Keratinocyte (primary cell): ENCODE measurements around the gene LAP3. TPM values are rescaled to one million over a fixed set of nuclear protein-coding genes. Genes with fewer than 3 reads are reported as not detected.

Experiments
- DNase-seq: peaks from one replicate; pipeline ENCODE4 v3.0.0-alpha.2; 2011; ENCODE audit warnings: low read depth, missing footprints, low spot score
- FAIRE-seq: peaks from 2 replicates; lab custom pipeline; 2011; peaks lifted over from hg19 to GRCh38; lab: Jason Lieb, UNC
- H2AFZ ChIP-seq: 2 replicates; pipeline ENCODE4 v1.6.0; 2012; ENCODE audit warnings: low read length, control low read depth, inconsistent platforms; ENCODE audit not compliant: control insufficient read depth
- H3K27ac ChIP-seq: 2 replicates; pipeline ENCODE4 v1.5.1; 2011; ENCODE audit warnings: low read length; ENCODE audit not compliant: control insufficient read depth, insufficient read depth
- H3K27me3 ChIP-seq: 3 replicates; pipeline ENCODE4 v1.6.0; 2011; ENCODE audit warnings: low read length; ENCODE audit not compliant: control insufficient read depth, insufficient read depth; ENCODE audit errors: extremely low read depth
- H3K36me3 ChIP-seq, 2 experiments: 2 replicates in 1 of 2; 3 replicates in 1 of 2; pipeline ENCODE4 v1.5.1; 2011; ENCODE audit warnings: low read length in 2 of 2, mild to moderate bottlenecking in 1 of 2; ENCODE audit not compliant: control insufficient read depth in 2 of 2, insufficient read depth in 2 of 2; ENCODE audit errors: extremely low read depth in 1 of 2
- H3K4me1 ChIP-seq: 3 replicates; pipeline ENCODE4 v1.5.1; 2011; ENCODE audit warnings: low read length; ENCODE audit not compliant: control insufficient read depth, insufficient read depth; ENCODE audit errors: extremely low read depth
- H3K4me2 ChIP-seq: 3 replicates; pipeline ENCODE4 v1.6.0; 2011; ENCODE audit warnings: low read depth, low read length; ENCODE audit not compliant: control insufficient read depth, insufficient read depth; ENCODE audit errors: extremely low read depth
- H3K4me3 ChIP-seq, 3 experiments: fragments of 200-600 bp in 1 of 3; sonication (generic) in 1 of 3; 2 replicates in 2 of 3; 3 replicates in 1 of 3; pipeline ENCODE4 v1.5.1; 2011 to 2016; ENCODE audit warnings: low read length in 3 of 3, mild to moderate bottlenecking in 3 of 3, control low read depth in 2 of 3, inconsistent platforms in 1 of 3, low read depth in 1 of 3, mixed read lengths in 1 of 3, mixed run types in 1 of 3, moderate library complexity in 1 of 3; ENCODE audit not compliant: control insufficient read depth in 2 of 3, insufficient read depth in 2 of 3; ENCODE audit errors: extremely low read depth in 1 of 3
- H3K79me2 ChIP-seq: 2 replicates; pipeline ENCODE4 v1.6.0; 2012; ENCODE audit warnings: low read length; ENCODE audit not compliant: control insufficient read depth, insufficient read depth
- H3K9ac ChIP-seq: 3 replicates; pipeline ENCODE4 v1.6.0; 2011; ENCODE audit warnings: low read length; ENCODE audit not compliant: control insufficient read depth, insufficient read depth; ENCODE audit errors: extremely low read depth
- H3K9me1 ChIP-seq: 3 replicates; pipeline ENCODE4 v1.6.0; 2011; ENCODE audit warnings: low read length; ENCODE audit not compliant: control insufficient read depth, insufficient read depth; ENCODE audit errors: extremely low read depth
- H3K9me3 ChIP-seq: 2 replicates; pipeline ENCODE4 v1.5.1; 2012; ENCODE audit warnings: low read depth, low read length; ENCODE audit not compliant: control insufficient read depth
- H4K20me1 ChIP-seq: 3 replicates; pipeline ENCODE4 v1.6.0; 2011; ENCODE audit warnings: low read length; ENCODE audit not compliant: control insufficient read depth, insufficient read depth; ENCODE audit errors: extremely low read depth
- EZH2 ChIP-seq: IDR thresholded peaks from one replicate; pipeline ENCODE4 v1.6.1; 2012; ENCODE audit warnings: inconsistent platforms, mild to moderate bottlenecking, low read length, moderate library complexity
- dilution Hi-C: fragments of 300-500 bp; cut with MboI; formaldehyde crosslinking; loops from one replicate; pipeline ENCODE4 v1.7.0; 2020; ENCODE audit warnings: low sequenced_read_pairs; ENCODE audit not compliant: extremely low pct_ligation_motif_present
- polyA minus RNA-seq, 3 experiments: library from RNA; depleted of rRNA, polyadenylated mRNA; stranded (reverse); fragments of >200 nt; gene quantifications; 1 replicate in 1 of 3; 2 replicates in 1 of 3; 3 replicates in 1 of 3; pipeline ENCODE4 v1.2.3, GENCODE V29; 2011
- polyA plus RNA-seq, 5 experiments: library from polyadenylated mRNA; depleted of rRNA in 3 of 5; stranded (reverse) in 3 of 5; stranded (forward) in 1 of 5; unstranded in 1 of 5; fragments of >200 nt; gene quantifications; 1 replicate in 1 of 5; 2 replicates in 3 of 5; 3 replicates in 1 of 5; pipeline versions ENCODE4 v1.2.1 to v1.2.3, GENCODE V29; 2011 to 2012; ENCODE audit warnings: missing spikeins in 2 of 5, low read depth in 1 of 5, low replicate concordance in 1 of 5
- TF ChIP-seq, protein P1 (sequence below), 3 experiments: IDR thresholded peaks in 1 of 3; conservative IDR thresholded peaks in 1 of 3; optimal IDR thresholded peaks in 1 of 3; 2 replicates in 2 of 3; 3 replicates in 1 of 3; pipeline versions ENCODE3 to v1.5.1; 2011; ENCODE audit warnings: low read length in 3 of 3, mild to moderate bottlenecking in 3 of 3, moderate library complexity in 2 of 3, control low read depth in 1 of 3, inconsistent platforms in 1 of 3; ENCODE audit not compliant: insufficient read depth in 2 of 3; ENCODE audit errors: extremely low read depth in 1 of 3

The LAP3 gene
- polyA plus RNA-seq (57.3 to 95.6 TPM (median 84.8 TPM) in 3 replicates), polyA minus RNA-seq (20.2 to 54.7 TPM (median 46.0 TPM) in 3 replicates)
- 61.6 TPM for polyA plus RNA-seq (2011; ENCODE audit: low read depth)
- 54.5 and 62.3 TPM in 2 replicates for polyA plus RNA-seq (2011; cell fraction: cytosol; rRNA removed)
- 50.8 and 59.6 TPM in 2 replicates for polyA plus RNA-seq (2011; cell fraction: nucleus; rRNA removed)
- 28.5 and 70.8 TPM in 2 replicates for polyA plus RNA-seq (2012; ENCODE audit: low replicate concordance)
- polyA minus RNA-seq (2011; cell fraction: cytosol; rRNA and poly(A)+ RNA removed) = 52.9 TPM
- 19.1 and 32.3 TPM in 2 replicates for polyA minus RNA-seq (2011; cell fraction: nucleus; rRNA and poly(A)+ RNA removed)

DNA sequence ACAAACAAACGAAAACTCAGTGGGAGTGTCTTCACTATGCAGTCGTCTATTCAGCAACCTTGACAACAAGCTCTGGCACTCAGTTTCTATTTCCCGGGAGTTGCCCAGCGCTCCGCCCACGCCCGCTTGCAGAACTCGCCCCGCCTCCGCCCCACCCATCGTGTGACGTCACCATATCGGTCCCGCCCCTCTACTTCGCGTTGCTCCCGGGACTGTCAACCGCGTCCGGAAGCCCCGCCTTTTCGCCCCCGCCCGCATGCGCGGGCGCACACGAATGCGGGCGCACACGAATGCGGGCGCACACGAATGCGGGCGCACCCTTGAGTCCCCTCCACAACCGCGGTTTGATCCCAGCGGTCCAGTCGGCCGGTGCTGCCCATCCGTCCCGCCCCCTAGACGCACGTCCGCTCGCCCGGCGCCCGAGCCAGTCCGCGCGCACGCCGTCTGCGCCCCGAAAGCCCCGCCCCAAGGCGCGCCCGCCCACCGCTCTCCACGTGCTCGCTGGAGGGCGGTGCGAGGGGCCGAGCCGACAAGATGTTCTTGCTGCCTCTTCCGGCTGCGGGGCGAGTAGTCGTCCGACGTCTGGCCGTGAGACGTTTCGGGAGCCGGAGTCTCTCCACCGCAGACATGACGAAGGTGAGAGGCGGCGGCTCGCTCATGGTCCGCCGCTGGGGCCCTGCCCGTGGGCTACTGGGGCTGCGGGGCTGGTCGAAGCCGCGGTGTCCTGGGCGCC is at the start of gene LAP3:
Gene LAP3 (plus strand): TSS at position 267 of the 733 bp plus-strand sequence. CDS start 268 bp downstream, at position 535.
- peak within 1 kb of the TSS; percentile 90 for H3K9ac ChIP-seq
- H4K20me1 ChIP-seq = no peaks in the 10 kb centered on the region
- H3K4me2 ChIP-seq = peak within 1 kb of the TSS; percentile 97
- DNase-seq (peak; percentile 70), FAIRE-seq (peak; percentile 71)
- TF ChIP-seq, protein P1, sequence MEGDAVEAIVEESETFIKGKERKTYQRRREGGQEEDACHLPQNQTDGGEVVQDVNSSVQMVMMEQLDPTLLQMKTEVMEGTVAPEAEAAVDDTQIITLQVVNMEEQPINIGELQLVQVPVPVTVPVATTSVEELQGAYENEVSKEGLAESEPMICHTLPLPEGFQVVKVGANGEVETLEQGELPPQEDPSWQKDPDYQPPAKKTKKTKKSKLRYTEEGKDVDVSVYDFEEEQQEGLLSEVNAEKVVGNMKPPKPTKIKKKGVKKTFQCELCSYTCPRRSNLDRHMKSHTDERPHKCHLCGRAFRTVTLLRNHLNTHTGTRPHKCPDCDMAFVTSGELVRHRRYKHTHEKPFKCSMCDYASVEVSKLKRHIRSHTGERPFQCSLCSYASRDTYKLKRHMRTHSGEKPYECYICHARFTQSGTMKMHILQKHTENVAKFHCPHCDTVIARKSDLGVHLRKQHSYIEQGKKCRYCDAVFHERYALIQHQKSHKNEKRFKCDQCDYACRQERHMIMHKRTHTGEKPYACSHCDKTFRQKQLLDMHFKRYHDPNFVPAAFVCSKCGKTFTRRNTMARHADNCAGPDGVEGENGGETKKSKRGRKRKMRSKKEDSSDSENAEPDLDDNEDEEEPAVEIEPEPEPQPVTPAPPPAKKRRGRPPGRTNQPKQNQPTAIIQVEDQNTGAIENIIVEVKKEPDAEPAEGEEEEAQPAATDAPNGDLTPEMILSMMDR (optimal IDR thresholded peaks at IDR 0.05 in 1 of 3, IDR thresholded peaks at IDR 0.05 in 1 of 3, conservative IDR thresholded peaks at IDR 0.05 in 1 of 3; ENCODE audit: extremely low read depth in 1 of 3, insufficient read depth in 2 of 3, low read length in 3 of 3) = no peak
- no peak for TF ChIP-seq EZH2
- no peaks in the 10 kb centered on the region for H3K9me1 ChIP-seq
- peak within 1 kb of the TSS; percentile 88 to 93 (median 89) for H3K4me3 ChIP-seq
- H3K4me1 ChIP-seq = peaks cover 8% of the 10 kb centered on the region
- H3K9me3 ChIP-seq = no peaks in the 10 kb centered on the region
- H3K27me3 ChIP-seq = no peaks in the 10 kb centered on the region
- H2AFZ ChIP-seq = peak within 1 kb of the TSS; percentile 88
- peak within 1 kb of the TSS; percentile 87 for H3K27ac ChIP-seq
- H3K36me3 ChIP-seq = peaks cover 4 to 5% of the 10 kb centered on the region in 2 experiments
- peaks cover 17% of the 10 kb centered on the region for H3K79me2 ChIP-seq
- dilution Hi-C loops = no loop called here

DNA sequence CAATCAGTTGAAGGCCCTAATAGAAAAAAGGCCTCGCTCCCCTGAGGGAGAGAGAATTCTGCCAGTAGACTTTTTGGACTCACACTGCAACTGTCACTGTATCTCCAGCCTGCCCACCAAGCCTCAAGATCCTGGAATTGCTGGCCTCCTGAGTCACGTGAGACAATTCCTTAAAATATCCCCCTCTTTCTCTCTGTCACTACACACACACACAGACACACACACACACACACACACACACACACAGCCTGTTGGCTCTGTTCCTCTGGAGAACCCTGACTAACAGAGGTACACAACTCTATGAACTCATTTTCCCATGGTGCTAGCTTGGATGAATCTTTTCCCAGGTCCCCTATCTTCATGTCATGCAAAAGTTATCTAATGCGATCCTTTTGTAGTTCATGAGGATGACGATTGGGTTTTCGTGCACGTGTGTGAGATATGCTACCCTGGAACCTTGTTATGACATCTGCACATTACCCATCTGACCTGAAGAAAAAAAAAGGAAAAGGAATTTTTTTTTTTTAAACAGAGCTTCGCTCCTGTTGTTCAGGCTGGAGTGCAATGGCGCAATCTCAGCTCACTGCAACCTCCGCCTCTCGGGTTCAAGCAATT is 48.3 kb upstream of the LAP3 start:
- Histone ChIP-seq H2AFZ (no peak overlapping the region), H3K27me3 (peaks cover 3% of the 10 kb centered on the region), H3K9ac (no peak overlapping the region), H3K9me1 (no peaks in the 10 kb centered on the region), H3K4me3 (no peak overlapping the region), H4K20me1 (no peaks in the 10 kb centered on the region), H3K4me2 (no peak overlapping the region), H3K4me1 (no peaks in the 10 kb centered on the region), H3K79me2 (no peaks in the 10 kb centered on the region), H3K9me3 (no peaks in the 10 kb centered on the region), H3K27ac (no peak overlapping the region), H3K36me3 (no peaks in the 10 kb centered on the region)
- TF ChIP-seq, protein P1 (optimal IDR thresholded peaks at IDR 0.05 in 1 of 3, IDR thresholded peaks at IDR 0.05 in 1 of 3, conservative IDR thresholded peaks at IDR 0.05 in 1 of 3; ENCODE audit: extremely low read depth in 1 of 3, insufficient read depth in 2 of 3, low read length in 3 of 3) = no peak
- TF ChIP-seq EZH2 = no peak
- DNase-seq (no peak), FAIRE-seq (no peak)
- dilution Hi-C loops = no loop called here
